ENCODE data around the gene KLHL6. TPM values are rescaled to one million over a fixed set of nuclear protein-coding genes. Genes with fewer than 3 reads are reported as not detected.

KLHL6 gene, protein sequence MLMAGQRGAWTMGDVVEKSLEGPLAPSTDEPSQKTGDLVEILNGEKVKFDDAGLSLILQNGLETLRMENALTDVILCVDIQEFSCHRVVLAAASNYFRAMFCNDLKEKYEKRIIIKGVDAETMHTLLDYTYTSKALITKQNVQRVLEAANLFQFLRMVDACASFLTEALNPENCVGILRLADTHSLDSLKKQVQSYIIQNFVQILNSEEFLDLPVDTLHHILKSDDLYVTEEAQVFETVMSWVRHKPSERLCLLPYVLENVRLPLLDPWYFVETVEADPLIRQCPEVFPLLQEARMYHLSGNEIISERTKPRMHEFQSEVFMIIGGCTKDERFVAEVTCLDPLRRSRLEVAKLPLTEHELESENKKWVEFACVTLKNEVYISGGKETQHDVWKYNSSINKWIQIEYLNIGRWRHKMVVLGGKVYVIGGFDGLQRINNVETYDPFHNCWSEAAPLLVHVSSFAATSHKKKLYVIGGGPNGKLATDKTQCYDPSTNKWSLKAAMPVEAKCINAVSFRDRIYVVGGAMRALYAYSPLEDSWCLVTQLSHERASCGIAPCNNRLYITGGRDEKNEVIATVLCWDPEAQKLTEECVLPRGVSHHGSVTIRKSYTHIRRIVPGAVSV
- total RNA-seq, result 10 to 100 TPM; 51.0 to 53.4 TPM

GRCh38 chr3:183555541-183556081 is at the start of gene KLHL6:
Gene KLHL6, minus strand, starts transcription at chr3:183555706. Its CDS starts 53 bp downstream, at chr3:183555653.

Other genes with a start within 250 kb of the KLHL6 start
- gene MCF2L2, start 127.1 kb downstream of the KLHL6 start, total RNA-seq, result 1 to 10 TPM; 1.6 to 2.1 TPM
- gene KLHL24, start 79.9 kb upstream of the KLHL6 start, total RNA-seq, result 10 to 100 TPM; 34.7 to 35.9 TPM
- gene YEATS2, start 142.1 kb upstream of the KLHL6 start, total RNA-seq, result 10 to 100 TPM; 41.2 to 42.6 TPM